GM12892 (cell line): ENCODE results near the gene SERINC3.

Experiments used
- POLR2A ChIP-seq: IDR thresholded peaks from 2 replicates; pipeline ENCODE4 v1.6.1; 2011; ENCODE audit warnings: low read depth, low read length, control low read depth
- POLR2AphosphoS5 ChIP-seq: IDR thresholded peaks from 2 replicates; pipeline ENCODE4 v1.6.1; 2011; ENCODE audit warnings: low read depth, low read length, control low read depth
- TAF1 ChIP-seq: IDR thresholded peaks from 2 replicates; pipeline ENCODE4 v1.6.1; 2011; ENCODE audit warnings: low read depth, mild to moderate bottlenecking, control low read depth, low read length, borderline replicate concordance

GRCh38 chr20:44456611-44457010 is 65.3 kb downstream of the SERINC3 start:
- TF ChIP-seq POLR2AphosphoS5 (no peak), POLR2A (no peak), TAF1 (no peak)
